ENCODE results near the gene DGUOK.

DNA sequence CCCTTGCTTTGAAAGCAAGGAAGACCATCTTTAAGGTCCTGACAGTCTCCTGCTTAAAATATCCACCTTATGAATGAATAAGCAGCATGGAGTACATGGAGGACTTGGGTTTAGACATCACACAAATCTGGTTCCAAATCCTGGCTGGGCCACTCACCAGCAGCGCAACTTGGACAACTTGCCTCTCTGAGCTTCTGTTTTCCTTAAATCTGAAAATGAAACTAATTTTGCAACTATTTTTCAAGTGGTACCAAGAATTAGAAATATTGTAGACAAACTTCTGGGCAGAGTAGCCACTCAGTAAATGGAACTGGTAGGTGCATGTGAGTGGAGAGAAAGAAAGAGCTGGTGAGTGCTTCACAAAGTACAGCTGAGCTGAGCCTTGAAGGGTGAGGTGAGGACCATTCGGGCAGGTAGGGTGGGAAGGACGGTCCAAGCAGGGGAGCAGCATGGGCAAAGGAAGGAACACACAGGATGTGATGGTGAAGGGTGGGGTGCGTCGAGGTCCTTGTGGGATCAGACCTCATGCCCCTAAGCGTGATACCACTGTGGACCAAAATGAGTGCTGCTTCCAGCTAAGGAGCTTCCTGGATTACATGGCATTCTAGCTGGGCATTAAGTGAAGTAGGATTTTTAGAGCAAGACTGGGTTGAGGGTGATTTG, 43.6 kb downstream of the DGUOK start:
- TF ChIP-seq CTCF (conservative IDR thresholded peaks at IDR 0.05) (no peak), ZFX (IDR thresholded peaks at IDR 0.05) (no peak)
